IMR-90 (cell line): ENCODE data around the gene SESN3. TPM values are rescaled to one million over a fixed set of nuclear protein-coding genes. Genes with fewer than 3 reads are reported as not detected.
"Not testable (repeated sequence)": the region's sequence is repeated elsewhere in the genome, so short reads cannot be mapped to it uniquely, and the experiment has no call there.

Source experiments
- ATAC-seq: fragments of 200-7000 bp; cut with Tn5 transposase; 2 replicates; pipeline ENCODE4 v1.9.1; 2020; ENCODE audit warnings: low read depth, mild to moderate bottlenecking, moderate library complexity
- BruUV-seq: library from RNA; stranded (reverse); fragments of 400-500 nt; replicated peaks from 2 replicates; lab custom pipeline; 2021; lab: Mats Ljungman, UMichigan
- CTCF ChIA-PET: fragments of 300-600 bp; formaldehyde crosslinking; extraction: SDS; loops from one replicate; lab custom pipeline; 2021; ENCODE audit warnings: antibody characterized with exemption; lab: Yijun Ruan, JAX
- POLR2A ChIA-PET: fragments of 300-600 bp; sonication (Branson Sonifier 250); formaldehyde crosslinking; loops from one replicate; lab custom pipeline; 2022; ENCODE audit warnings: antibody characterized with exemption; ENCODE audit not compliant: unreplicated experiment; lab: Charles Lee
- DNase-seq: peaks from one replicate; pipeline ENCODE4 v3.0.0; 2013
- H2AFZ ChIP-seq: replicated peaks from 2 replicates; pipeline ENCODE3; 2013; ENCODE audit warnings: low read length, mild to moderate bottlenecking; ENCODE audit not compliant: poor library complexity
- H2AK5ac ChIP-seq: 2 replicates; pipeline ENCODE4 v1.6.1; 2013; ENCODE audit warnings: low read depth, low read length, inconsistent platforms
- H2AK9ac ChIP-seq: replicated peaks from 2 replicates; pipeline ENCODE3; 2013; ENCODE audit warnings: mild to moderate bottlenecking, low read depth, low read length, moderate library complexity; ENCODE audit not compliant: poor library complexity
- H2BK120ac ChIP-seq: 2 replicates; pipeline ENCODE4 v1.6.1; 2013; ENCODE audit warnings: low read depth, low read length, inconsistent platforms
- H2BK15ac ChIP-seq: 3 replicates; pipeline ENCODE4 v1.6.1; 2013; ENCODE audit warnings: low read depth, low read length, inconsistent platforms
- H2BK20ac ChIP-seq: 2 replicates; pipeline ENCODE4 v1.6.1; 2013; ENCODE audit warnings: low read depth, mild to moderate bottlenecking, inconsistent platforms, low read length, moderate library complexity
- H2BK5ac ChIP-seq: 2 replicates; pipeline ENCODE4 v1.6.1; 2013; ENCODE audit warnings: mild to moderate bottlenecking, low read depth, low read length, inconsistent platforms; ENCODE audit not compliant: poor library complexity, severe bottlenecking
- H3K14ac ChIP-seq: replicated peaks from 2 replicates; pipeline ENCODE4 v1.6.1; 2013; ENCODE audit warnings: low read depth, low read length, inconsistent platforms
- H3K18ac ChIP-seq: 2 replicates; pipeline ENCODE4 v1.6.1; 2013; ENCODE audit warnings: low read depth, low read length, control low read depth
- H3K23ac ChIP-seq: 2 replicates; pipeline ENCODE4 v1.6.1; 2013; ENCODE audit warnings: low read depth, low read length, inconsistent platforms
- H3K27ac ChIP-seq: 2 replicates; pipeline ENCODE4 v1.5.1; 2013; ENCODE audit warnings: mild to moderate bottlenecking, control low read depth, low read length; ENCODE audit not compliant: insufficient read depth
- H3K27me3 ChIP-seq: 2 replicates; pipeline ENCODE4 v1.6.1; 2013; ENCODE audit warnings: low read length; ENCODE audit not compliant: control insufficient read depth, insufficient read depth
- H3K36me3 ChIP-seq: 2 replicates; pipeline ENCODE4 v1.6.1; 2013; ENCODE audit warnings: low read length, mixed read lengths; ENCODE audit not compliant: control insufficient read depth, insufficient read depth
- H3K4ac ChIP-seq: 2 replicates; pipeline ENCODE4 v1.6.1; 2013; ENCODE audit warnings: low read depth, low read length, inconsistent platforms
- H3K4me1 ChIP-seq: 2 replicates; pipeline ENCODE4 v1.6.1; 2013; ENCODE audit warnings: low read length, mixed read lengths; ENCODE audit not compliant: control insufficient read depth, insufficient read depth
- H3K4me2 ChIP-seq: 2 replicates; pipeline ENCODE4 v1.6.1; 2013; ENCODE audit warnings: low read depth, mild to moderate bottlenecking, control low read depth, low read length, moderate library complexity
- H3K4me3 ChIP-seq: 2 replicates; pipeline ENCODE4 v1.5.1; 2013; ENCODE audit warnings: low read depth, mild to moderate bottlenecking, control low read depth, low read length, moderate library complexity; ENCODE audit not compliant: insufficient read depth
- H3K56ac ChIP-seq: 2 replicates; pipeline ENCODE4 v1.6.1; 2013; ENCODE audit warnings: low read length, inconsistent platforms; ENCODE audit not compliant: insufficient read depth; ENCODE audit errors: extremely low read depth
- H3K79me1 ChIP-seq, 2 experiments: 2 replicates each; pipeline ENCODE4 v1.6.1; 2013; ENCODE audit warnings: low read length in 2 of 2, inconsistent platforms in 1 of 2, low read depth in 1 of 2
- H3K9ac ChIP-seq: 2 replicates; pipeline ENCODE4 v1.6.1; 2013; ENCODE audit warnings: low read depth, low read length, control low read depth
- H3K9me1 ChIP-seq: 2 replicates; pipeline ENCODE4 v1.6.1; 2013; ENCODE audit warnings: low read length, inconsistent platforms; ENCODE audit not compliant: insufficient read depth
- H3K9me3 ChIP-seq: 2 replicates; pipeline ENCODE4 v1.6.1; 2013; ENCODE audit warnings: low read length; ENCODE audit not compliant: control insufficient read depth, insufficient read depth
- H4K20me1 ChIP-seq: 2 replicates; pipeline ENCODE4 v1.6.1; 2013; ENCODE audit warnings: low read length, inconsistent platforms; ENCODE audit not compliant: insufficient read depth
- H4K5ac ChIP-seq: 2 replicates; pipeline ENCODE4 v1.6.1; 2013; ENCODE audit warnings: mild to moderate bottlenecking, low read depth, low read length, control low read depth
- H4K8ac ChIP-seq, 2 experiments: 2 replicates each; pipeline ENCODE4 v1.6.1; 2013; ENCODE audit warnings: low read depth in 2 of 2, low read length in 2 of 2, control low read depth in 1 of 2, inconsistent platforms in 1 of 2
- H4K91ac ChIP-seq: 2 replicates; pipeline ENCODE4 v1.6.1; 2013; ENCODE audit warnings: low read depth, low read length, inconsistent platforms; ENCODE audit not compliant: insufficient read depth
- WGBS, 2 experiments: methylation state at CpG; one replicate each; pipeline versions ENCODE4 v1.1.5 to v1.1.7; 2013; ENCODE audit warnings: missing lambda C conversion rate in 2 of 2; ENCODE audit not compliant: insufficient read length in 1 of 2; ENCODE audit errors: extremely low coverage in 2 of 2; 5-methylcytosine and 5-hydroxymethylcytosine counted together
- dilution Hi-C: fragments of 300-500 bp; cut with HindIII; formaldehyde crosslinking; loops from one replicate; pipeline ENCODE4 v1.14.3; 2018; ENCODE audit warnings: low sequenced_read_pairs; ENCODE audit not compliant: unreplicated experiment
- in situ Hi-C: fragments of 300-500 bp; cut with MboI; formaldehyde crosslinking; loops from 3 replicates; pipeline ENCODE4 v1.14.3; 2019; ENCODE audit warnings: low sequenced_read_pairs, inconsistent platforms, mixed read lengths
- intact Hi-C: fragments of 100-400 bp; cut with micrococcal nuclease; formaldehyde crosslinking; loops from 2 replicates; pipeline ENCODE4 v1.10.0; 2022
- polyA plus RNA-seq, 3 experiments: library from polyadenylated mRNA; depleted of rRNA; stranded (reverse); fragments of >200 nt; gene quantifications; 2 replicates each; pipeline ENCODE4 v1.2.3, GENCODE V29; 2012; ENCODE audit warnings: low replicate concordance in 1 of 3
- total RNA-seq: library from RNA; depleted of rRNA; stranded (reverse); fragments of >200 nt; gene quantifications from 2 replicates; pipeline ENCODE4 v1.2.3, GENCODE V29; 2012

Gene SESN3
- total and polyA plus RNA-seq, 2 of the 4 experiments (the other 2 are of a cell fraction): 2.0 to 7.7 TPM

DNA sequence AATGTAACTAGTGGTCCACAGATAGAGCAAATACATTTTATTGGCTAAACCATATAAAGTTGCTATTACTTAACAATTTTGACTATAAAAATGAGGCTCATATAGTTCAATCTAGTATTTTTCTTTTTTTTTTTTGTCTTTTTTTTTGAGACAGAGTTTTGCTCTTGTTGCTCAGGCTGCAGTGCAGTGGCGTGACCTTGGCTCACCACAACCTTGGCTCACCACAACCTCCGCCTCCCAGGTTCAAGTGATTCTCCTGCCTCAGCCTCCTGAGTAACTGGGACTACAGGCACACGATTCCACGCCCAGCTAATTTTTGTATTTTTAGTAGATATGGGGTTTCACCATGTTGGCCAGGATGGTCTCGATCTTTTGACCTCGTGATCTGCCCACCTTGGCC lies 3.9 kb downstream of the SESN3 start:
- H3K23ac ChIP-seq, H4K20me1 ChIP-seq, H2BK5ac ChIP-seq, H3K56ac ChIP-seq, POLR2A ChIA-PET, H4K5ac ChIP-seq, H3K27ac ChIP-seq, H3K4me2 ChIP-seq, H3K14ac ChIP-seq, H4K91ac ChIP-seq, H3K4me1 ChIP-seq, DNase-seq, H2BK120ac ChIP-seq, H3K18ac ChIP-seq, H2BK15ac ChIP-seq, BruUV-seq, CTCF ChIA-PET, H3K9ac ChIP-seq, in situ Hi-C loops, H3K4me3 ChIP-seq, H3K36me3 ChIP-seq, ATAC-seq, H2AFZ ChIP-seq, H3K79me1 ChIP-seq, H2AK5ac ChIP-seq, intact Hi-C loops, H4K8ac ChIP-seq, H3K27me3 ChIP-seq, H3K4ac ChIP-seq, H2AK9ac ChIP-seq, H3K9me3 ChIP-seq, H3K9me1 ChIP-seq, H2BK20ac ChIP-seq, dilution Hi-C loops: not testable (repeated sequence)
- WGBS, 2 experiments: no CpG with 5 or more reads among the region's 6 CpGs
